ENCODE measurements around the gene KCNH8.
"Not testable (repeated sequence)": the region's sequence is repeated elsewhere in the genome, so short reads cannot be mapped to it uniquely, and the experiment has no call there.

KCNH8 gene

DNA sequence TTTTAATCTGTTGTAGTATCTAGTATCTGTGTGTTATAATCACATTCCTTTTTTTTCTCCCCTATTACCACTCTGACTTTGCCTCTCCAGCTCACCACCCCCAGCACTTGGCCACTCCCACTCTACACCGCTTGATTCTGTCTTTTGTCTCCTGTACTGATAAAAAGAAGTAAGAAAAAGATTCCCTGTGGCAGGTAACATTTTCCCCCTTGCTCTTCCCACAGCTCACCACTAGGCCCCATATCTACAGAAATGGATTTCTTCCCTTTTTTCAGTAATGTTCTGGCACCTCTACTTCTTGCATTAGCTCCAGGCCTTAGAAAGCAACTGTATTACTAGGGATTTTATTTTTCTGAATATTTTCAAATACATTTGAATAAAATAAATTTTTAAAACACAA, 25.6 kb downstream of the KCNH8 start:
- no peak for DNase-seq (ENCODE audit: low read depth)

DNA sequence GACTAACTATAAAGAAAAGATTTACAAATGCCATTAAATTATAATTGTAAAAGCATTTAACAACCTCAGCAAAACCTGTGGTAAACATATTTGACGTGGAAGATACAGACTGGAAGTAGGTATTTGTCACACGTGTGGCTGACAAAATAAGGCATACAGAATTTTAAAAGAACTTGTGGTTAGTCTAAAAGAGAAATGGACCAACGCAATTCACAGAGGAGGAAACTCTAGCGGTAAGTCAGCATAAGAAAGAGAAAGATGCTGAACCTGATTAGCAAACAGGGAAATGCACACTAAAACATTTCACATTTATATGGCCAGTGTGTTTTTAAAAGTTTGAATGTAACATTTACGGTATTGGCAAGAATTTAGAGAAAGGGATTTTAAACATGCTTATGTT, 35.3 kb downstream of the KCNH8 start:
- no peak for DNase-seq (ENCODE audit: low read depth)

DNA sequence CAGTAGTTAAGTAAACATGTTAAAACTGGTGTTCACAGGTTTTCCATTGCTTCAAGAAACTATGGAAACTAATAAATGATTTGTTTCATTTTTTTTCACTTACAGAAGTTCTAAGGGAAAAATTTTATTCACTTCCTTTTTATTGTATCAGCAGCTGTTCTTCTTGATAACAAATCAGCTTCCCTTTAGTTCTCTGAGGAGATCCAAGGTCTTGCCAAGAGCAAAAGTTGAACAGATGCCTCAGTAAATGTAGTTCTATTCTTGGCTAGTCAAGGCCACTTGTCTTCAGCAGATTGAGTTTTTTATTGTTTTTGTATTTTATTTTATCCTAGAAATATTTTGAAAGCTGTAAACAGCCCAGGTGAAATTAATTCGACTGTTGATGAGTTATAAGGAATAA, 41.8 kb downstream of the KCNH8 start:
- no peak for DNase-seq (ENCODE audit: low read depth)

DNA sequence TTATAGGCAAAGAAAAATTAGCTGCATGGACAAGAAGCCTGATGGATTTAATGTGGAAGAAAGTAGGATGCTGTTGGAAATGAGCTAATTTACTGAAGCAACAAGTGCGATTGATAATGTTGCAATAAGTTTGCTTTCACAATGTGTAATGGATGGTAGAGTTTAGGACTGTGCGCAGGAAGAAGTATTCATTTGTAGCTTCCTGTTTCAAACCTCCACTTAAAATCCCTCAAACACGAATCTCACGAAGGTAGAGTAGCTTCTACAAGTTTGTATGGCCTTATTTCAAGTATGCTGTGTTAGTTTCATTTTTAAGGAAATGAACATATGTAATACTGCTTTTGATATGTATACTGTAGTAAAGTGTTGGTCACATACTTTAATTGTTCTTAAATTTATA, 42.3 kb downstream of the KCNH8 start:
- no peak for DNase-seq (ENCODE audit: low read depth)

DNA sequence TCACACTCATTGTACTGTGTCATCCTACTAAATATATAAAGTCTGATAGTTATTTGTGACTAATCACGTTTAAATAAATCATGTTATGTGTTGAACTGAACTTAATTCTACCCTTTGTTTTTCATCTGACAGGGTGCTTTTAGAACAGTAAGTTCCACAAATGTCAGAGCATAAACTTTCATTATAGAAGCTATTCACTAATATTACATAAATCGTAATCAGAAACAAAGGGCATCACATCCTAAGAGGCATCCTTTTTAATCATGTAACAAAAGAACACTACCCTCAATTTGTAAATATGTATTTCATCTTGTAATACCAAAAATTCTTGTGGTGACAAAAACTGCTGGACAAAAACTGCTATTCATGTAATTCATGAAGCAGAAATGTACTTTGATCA, 50.8 kb downstream of the KCNH8 start:
- no peak for DNase-seq (ENCODE audit: low read depth)

DNA sequence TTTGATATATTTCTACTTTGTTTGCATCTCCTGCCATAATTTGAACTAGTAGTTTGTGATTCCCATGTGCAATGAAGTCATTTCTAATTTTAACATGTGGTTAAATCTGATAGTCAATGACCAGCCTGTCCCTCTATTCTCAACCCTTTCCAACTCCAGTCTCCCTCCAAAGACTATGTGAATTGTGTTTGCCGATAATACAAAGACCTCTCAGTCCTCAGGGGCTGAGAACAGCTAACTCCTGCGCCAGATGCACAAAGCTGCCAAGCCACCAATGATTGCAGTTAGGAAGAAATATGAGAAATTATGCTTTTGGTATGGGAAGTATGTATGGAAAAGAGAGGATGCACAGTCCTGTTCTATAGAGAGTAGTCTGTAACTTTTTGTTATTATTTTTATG, 54.0 kb downstream of the KCNH8 start:
- DNase-seq (ENCODE audit: low read depth), result no peak

DNA sequence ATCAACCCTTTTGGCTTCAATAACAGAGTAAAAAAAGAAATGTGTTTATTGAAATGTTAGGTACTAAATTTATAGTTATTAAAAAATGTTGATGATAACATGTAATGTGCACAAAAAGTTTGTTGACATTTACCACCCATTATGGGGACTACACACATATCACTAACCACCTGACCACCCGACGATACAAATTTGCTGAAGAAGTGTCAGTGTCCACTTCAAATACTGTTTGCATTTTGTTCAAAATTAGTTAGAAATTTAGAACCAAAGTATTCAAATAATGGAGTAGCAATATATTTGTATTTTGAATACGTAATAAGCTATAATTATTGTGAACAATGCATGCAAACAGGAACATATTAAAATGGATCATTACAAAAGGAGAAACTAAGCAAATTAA, 54.4 kb downstream of the KCNH8 start:
- DNase-seq (ENCODE audit: low read depth), result no peak

DNA sequence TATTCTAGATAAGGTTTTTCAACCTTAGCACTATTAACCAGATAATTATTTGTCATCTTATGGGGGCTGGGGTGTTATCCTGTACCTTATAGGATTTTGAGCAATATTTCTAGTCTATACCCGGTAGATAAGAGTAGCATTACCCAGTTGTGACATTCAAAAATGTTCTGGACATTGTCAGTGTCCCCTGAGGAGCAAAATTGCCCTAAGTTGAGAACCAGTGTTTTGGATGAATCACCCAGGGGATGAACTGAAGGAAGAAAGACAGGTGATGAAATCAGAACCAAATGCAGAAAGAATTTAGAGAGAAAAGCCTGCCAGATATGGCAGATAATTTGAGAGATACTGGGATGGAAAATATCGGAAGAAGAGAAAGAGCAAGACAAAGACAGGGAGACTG, 58.2 kb downstream of the KCNH8 start:
- DNase-seq (ENCODE audit: low read depth), result no peak

DNA sequence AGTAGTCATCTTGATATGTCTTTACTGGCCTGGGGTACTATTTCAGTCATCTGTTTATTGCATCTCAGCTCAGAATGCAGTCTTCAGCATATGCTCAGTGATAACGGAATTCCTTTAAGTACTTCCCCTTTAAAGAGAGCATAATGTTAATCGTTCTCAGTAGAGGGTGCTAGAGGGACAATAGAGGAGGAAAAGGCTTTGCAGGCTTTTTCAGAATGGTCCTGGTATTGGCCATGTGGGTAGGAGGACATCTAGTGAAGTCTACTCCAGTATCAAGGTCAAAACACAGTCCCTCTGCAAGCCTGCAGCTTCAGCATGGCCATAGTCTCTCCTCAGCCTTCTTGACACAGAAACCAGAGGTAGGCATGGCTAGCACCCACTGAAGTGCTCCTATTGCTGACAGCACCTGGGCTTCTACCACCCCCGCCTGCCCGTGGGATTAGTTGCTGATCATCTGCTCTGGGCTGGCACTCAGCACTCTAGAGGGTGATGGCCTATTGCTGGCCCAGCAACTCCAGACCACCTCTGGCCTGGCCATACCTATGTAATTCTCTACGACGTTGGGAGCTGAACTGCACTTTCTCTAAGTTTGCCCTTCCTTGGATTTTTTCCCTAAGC, 65.4 kb downstream of the KCNH8 start:
- no peak for DNase-seq (ENCODE audit: low read depth)

DNA sequence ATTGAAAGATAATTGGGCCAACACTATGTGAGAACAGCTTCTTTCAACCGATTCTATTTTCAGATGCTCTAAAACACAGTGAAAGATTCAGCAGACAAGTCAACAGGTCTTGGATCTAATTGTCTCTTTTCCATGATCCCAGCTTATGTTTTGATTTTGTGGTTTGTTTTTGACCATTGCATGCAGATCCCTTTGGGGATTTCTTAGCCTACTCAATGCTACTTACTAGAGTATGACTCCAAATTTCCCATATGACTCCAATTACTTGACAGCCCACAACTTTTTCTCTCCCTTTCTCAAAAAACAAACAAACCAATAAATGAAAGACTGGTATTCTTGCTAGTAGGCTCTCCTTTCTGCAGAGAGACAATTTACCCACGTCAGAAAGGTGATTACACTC, 67.1 kb downstream of the KCNH8 start:
- DNase-seq (ENCODE audit: low read depth), result no peak

DNA sequence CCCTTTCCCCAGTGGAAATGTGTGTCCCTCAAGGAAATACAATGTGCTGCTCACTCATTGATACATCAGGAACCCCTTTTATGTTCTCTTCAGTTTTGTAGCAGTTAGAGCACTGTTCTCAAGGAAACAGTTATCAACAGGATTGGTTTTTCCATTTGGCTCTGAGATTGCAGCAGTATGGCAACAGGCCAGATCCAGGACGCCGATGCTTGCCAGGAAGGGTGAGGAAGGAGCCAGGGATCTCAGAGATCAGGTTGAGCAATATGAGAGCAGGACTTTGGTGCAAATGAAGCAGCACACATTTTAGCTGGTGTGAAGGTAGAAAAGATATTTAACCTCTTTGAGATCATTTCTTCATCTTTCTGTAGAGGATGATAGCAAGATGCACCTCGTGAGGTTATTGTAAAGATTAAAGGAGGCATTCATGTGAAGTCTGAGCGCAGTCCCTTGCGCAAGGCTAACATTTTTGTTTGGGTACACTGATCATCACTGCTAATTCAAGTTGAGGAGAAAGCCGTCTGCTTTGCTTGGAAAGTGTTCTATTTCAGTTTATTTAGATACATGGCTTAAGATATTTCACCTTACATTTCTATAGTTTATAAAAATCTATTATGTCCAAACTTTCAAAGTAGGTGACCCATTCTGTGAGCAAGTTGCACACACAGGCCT, 68.5 kb downstream of the KCNH8 start:
- DNase-seq (ENCODE audit: low read depth), result no peak

DNA sequence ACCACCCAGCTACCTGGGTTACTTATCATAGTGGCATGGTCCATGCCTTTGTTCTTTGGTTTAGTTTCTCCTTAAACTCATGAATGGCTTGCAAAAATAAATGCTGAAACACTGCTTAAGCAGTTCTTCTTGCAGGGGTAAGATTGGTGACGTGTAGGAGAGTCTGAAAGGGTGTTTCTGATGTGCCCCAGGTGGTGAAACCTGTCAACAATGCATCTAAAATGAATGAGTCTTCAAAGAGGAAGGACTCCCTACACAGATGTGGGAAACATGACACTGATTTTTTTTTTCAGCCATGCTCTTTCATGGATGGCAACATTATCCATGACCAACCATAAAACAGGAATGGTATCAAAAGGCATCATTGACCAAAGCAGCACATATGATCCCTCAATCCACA, 72.0 kb downstream of the KCNH8 start:
- DNase-seq (ENCODE audit: low read depth), result no peak

DNA sequence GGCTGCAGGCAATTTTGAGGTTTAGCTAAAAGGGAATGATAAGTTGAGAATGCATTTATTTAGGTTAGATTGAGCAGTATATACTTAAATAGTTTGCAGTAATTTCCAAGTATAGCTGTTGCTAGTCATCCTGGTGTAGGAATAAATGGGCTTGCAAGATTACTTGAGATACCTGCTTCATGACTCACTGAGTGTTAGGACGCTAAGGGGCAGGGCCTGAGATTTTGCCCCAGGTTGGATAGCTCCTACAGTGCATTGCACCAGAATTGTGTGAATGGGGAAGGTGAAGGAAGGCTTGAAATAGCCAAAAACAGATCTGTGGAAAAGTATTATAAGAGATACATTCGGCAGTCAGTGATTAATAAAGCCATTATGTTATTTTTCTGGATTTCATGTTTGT, 72.8 kb downstream of the KCNH8 start:
- no peak for DNase-seq (ENCODE audit: low read depth)

DNA sequence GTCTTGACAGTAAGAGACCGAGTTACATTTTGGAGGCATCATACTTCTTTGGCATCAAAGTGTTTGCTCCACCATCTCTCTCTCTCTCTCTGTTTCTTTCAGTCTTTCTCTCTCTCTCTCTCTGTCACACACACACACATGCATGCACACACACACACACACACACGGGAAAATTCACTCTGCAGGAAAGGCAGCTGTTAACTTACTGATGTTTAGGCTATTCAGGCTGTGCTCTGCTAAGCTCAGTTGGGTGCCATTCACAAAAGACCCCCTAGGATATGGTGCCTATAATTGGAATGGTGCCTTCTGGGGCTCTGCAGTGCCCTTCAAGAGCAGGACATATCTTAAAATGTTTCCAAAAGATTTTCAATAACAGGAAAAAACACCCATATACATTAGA, 78.2 kb downstream of the KCNH8 start:
- DNase-seq (ENCODE audit: low read depth), result no peak

DNA sequence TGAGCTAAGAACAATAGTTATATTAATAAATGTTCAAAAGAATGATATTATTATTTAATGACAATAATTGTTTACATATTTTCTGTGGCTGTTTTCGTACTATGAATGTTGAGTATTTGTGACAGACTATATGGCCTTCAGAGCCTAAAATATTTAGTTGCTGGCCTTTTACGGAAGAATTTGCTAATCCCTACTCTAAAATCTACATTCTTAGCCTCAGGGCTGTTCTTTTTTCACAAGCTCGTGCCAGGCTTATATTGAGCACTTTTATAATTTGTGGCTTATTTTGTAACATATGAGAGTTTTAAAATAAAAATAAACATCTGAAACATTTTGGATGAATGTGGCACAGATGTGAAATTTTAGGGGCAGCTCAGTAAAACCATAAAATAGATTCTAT, 79.9 kb downstream of the KCNH8 start:
- DNase-seq (ENCODE audit: low read depth), result no peak

DNA sequence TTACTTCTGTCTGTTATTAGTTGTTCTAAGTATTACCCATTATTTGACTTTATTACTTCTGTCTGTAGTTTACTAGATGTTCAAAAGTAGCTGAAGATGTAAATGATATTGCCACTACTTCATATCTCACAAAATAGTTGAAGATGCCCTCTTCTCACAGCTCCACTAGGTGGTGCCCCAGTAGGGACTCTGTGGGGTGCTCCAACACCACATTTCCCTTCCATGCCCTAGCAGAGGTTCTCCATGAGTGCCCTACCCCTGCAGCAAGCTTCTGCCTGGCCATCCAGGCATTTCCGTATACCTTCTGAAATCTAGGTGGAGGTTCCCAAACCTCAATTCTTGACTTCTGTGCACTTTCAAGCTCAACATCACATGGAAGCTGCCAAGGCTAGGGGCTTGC, 80.8 kb downstream of the KCNH8 start:
- DNase-seq (ENCODE audit: low read depth), result no peak

DNA sequence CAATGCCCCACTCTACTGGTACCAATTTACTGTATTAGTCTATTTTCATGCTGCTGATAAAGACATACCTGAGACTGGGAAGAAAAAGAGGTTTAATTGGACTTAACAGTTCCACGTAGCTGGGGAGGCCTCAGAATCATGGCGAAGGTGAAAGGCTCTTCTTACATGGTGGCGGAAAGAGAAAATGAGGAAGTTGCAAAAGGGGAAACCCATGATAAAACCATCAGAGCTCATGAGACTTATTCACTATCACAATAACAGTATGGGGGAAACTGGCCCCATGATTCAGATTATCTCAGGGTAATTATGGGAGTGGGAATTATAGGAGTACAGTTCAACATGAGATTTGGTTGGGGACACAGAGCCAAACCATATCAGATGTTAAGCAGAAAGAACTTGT, 81.6 kb downstream of the KCNH8 start:
- not testable (repeated sequence) for DNase-seq (ENCODE audit: low read depth)

DNA sequence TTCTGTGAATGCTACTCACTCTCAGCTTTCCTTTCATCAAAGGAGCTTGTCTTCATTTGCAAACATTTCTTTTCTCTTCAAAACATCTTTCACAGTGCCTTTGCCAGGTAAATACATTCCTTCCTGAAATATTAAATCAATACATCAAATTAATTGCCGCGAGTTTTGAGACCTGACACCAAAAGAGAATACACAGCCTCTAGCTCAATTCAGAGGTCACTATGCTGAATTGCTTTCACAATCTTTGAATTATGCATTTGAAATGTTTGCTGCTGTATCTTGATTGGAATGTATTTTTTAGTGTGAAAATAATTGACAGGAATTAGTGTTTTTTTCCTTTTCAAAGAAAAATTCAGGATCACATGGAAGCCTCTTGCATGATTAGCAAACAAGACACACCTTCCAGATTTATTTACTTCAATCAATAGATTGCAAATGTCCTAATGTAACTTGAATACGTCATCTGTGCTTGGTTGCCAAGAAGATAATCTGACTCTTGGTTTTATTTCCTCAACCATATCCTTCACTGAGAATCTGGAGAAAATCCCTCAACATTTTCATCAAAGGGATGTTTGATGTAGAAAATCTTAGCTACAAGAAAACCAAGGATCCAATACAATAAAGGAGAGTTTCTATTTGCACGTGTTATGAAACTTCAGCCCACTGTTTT, 83.6 kb downstream of the KCNH8 start:
- no peak for DNase-seq (ENCODE audit: low read depth)

DNA sequence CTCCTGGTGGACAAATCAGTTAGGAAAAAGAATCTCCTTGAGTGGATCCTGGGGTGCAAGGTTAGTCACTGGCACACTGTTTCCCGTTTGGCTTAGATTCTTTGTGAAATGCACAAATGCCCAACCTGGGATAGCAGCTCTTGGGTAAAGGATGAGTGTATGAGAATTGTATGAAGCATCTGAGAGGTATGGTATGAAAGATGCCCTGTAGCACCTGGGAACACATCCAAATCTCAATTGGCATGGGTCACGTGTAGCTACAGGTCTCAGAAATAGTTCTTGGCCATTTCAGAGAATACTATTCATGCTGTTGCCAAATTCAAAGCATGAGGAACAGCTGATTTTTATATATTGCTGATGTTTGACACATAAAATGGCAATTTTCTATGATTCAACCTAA, 84.3 kb downstream of the KCNH8 start:
- DNase-seq (ENCODE audit: low read depth), result no peak

DNA sequence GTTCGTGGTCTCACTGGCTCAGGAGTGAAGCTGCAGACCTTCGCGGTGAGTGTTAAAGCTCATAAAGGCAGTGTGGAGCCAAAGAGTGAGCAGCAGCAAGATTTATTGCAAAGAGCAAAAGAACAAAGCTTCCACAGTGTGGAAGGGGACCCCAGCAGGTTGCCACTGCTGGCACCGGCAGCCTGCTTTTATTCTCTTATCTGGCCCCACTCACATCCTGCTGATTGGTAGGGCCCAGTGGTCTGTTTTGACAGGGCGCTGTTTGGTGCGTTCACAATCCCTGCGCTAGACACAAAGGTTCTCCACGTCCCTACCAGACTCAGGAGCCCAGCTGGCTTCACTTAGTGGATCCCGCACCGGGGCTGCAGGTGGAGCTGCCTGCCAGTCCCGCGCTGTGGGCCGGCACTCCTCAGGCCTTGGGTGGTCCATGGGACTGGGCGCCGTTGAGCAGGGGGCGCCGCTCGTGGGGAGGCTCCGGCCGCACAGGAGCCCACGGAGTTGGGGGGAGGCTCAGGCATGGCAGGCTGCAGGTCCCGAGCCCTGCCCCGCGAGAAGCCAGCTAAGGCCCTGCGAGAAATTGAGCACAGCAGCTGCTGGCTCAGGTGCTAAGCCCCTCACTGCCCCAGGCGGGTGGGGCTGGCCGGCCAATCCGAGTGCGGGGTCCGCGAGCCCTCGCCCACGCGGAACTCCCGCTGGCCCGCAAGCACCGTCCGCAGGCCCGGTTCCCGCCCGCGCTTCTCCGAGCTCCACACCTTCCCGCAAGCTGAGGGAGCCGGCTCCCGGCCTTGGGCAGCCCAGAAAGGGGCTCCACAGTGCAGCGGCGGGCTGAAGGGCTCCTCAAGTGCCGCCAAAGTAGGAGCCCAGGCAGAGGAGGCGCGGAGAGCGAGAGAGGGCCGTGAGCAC, 85.8 kb downstream of the KCNH8 start:
- DNase-seq (ENCODE audit: low read depth), result not testable (repeated sequence)

DNA sequence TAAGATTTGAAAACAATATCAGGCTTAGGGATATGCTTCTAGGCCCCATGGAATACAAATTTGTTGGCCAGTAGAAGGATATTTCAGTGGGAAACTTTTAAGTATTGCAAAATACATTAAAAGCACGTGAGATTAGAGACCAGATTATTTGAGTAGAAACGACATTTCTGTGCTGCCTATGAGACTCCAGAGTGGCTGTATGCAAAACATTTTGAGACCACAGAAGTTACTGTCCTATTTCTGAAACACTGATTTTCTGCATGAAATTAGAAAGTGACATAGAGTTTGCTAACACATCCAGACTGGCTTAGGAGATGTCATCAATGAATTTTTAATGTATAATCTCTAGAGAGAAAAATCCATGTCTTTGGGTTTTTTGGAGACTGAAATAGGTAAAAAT, 99.8 kb downstream of the KCNH8 start:
- no peak for DNase-seq (ENCODE audit: low read depth)

DNA sequence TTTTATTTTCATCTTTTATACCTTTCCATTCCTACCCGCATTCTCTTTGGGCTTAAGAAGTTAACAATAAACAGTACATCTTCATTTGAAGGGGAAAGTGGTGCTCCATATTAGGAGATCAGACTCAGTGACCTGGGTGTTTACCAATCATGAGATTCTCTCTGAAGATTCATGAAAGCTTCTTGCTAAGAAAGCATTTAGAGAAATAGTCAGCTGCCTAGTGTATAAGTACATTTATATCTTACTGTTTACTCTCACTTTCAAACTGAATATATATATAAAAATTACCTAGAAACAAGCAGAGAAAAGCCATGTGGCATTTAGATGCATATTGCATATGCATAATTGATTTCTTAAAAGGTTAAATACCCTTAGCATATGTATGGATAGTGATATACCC, 100.5 kb downstream of the KCNH8 start:
- DNase-seq (ENCODE audit: low read depth), result no peak

Measured in T follicular helper cell (primary cell).